ENCODE data around the gene ZNF563.
"Not testable (repeated sequence)": the region's sequence is repeated elsewhere in the genome, so short reads cannot be mapped to it uniquely, and the experiment has no call there.

The ZNF563 gene

GRCh38 chr19:12333162-12334159 is at the start of gene ZNF563:
TSS of gene ZNF563 (minus strand) at chr19:12333633. CDS start at chr19:12333482, 151 bp downstream.
- peak; percentile 97 for DNase-seq

GRCh38 chr19:12380444-12380737 is 47.0 kb upstream of the ZNF563 start:
- DNase-seq: no peak

- no peak for DNase-seq
These were observed 46.5 kb upstream of the ZNF563 start for GRCh38 chr19:12379732-12380443.

GRCh38 chr19:12374026-12374425 is 40.6 kb upstream of the ZNF563 start:
- no peak for DNase-seq

- DNase-seq: peak; percentile 87
These were observed 32.1 kb upstream of the ZNF563 start, which contains the start of gene ZNF442 for GRCh38 chr19:12365236-12366162. TSS of gene ZNF442 (minus strand) at chr19:12365683. CDS start at chr19:12363631, 2,052 bp downstream.

- DNase-seq: no peak
These were observed 31.2 kb upstream of the ZNF563 start for GRCh38 chr19:12364391-12365235.

GRCh38 chr19:12362236-12362635 is 28.8 kb upstream of the ZNF563 start:
- DNase-seq: not testable (repeated sequence)

- no peak for DNase-seq
These were observed 19.9 kb upstream of the ZNF563 start for GRCh38 chr19:12353375-12353774.

GRCh38 chr19:12350890-12351197 is 17.4 kb upstream of the ZNF563 start:
- no peak for DNase-seq

GRCh38 chr19:12350185-12350889 is 16.9 kb upstream of the ZNF563 start:
- no peak for DNase-seq

- DNase-seq: no peak
These were observed 13.5 kb upstream of the ZNF563 start for GRCh38 chr19:12346896-12347295.

GRCh38 chr19:12345197-12345596 is 11.8 kb upstream of the ZNF563 start:
- DNase-seq: no peak

- DNase-seq: peak; percentile 73
These were observed 2.1 kb downstream of the ZNF563 start for GRCh38 chr19:12331211-12331941.

GRCh38 chr19:12330340-12330739 is 3.1 kb downstream of the ZNF563 start:
- no peak for DNase-seq

- DNase-seq: no peak
These were observed 7.7 kb downstream of the ZNF563 start for GRCh38 chr19:12325690-12326089.

GRCh38 chr19:12318782-12319413 is 14.5 kb downstream of the ZNF563 start:
- DNase-seq: no peak

- no peak for DNase-seq
These were observed 18.9 kb downstream of the ZNF563 start for GRCh38 chr19:12314553-12314952.

- DNase-seq: not testable (repeated sequence)
These were observed 24.5 kb downstream of the ZNF563 start for GRCh38 chr19:12308891-12309290.

- no peak for DNase-seq
These were observed 38.2 kb downstream of the ZNF563 start for GRCh38 chr19:12295191-12295590.
